HG02610 (cell line): ENCODE measurements around the gene FRS3.
"Not testable (repeated sequence)": the region's sequence is repeated elsewhere in the genome, so short reads cannot be mapped to it uniquely, and the experiment has no call there.

Experiments used
- ATAC-seq: cut with Tn5 transposase; IDR thresholded peaks from one replicate; pipeline ENCODE4 v1.9.1; 2021; ENCODE audit warnings: mild to moderate bottlenecking, moderate library complexity; ENCODE audit not compliant: unreplicated experiment

FRS3 gene

GRCh38 chr6:41770381-41771057 is 9.2 kb downstream of the FRS3 start:
- no peak for ATAC-seq

GRCh38 chr6:41769376-41769775 is 10.3 kb downstream of the FRS3 start:
- no peak for ATAC-seq

GRCh38 chr6:41768545-41769308 is 11.0 kb downstream of the FRS3 start:
- no peak for ATAC-seq

- ATAC-seq = no peak
Measured at GRCh38 chr6:41767112-41767833, 12.4 kb downstream of the FRS3 start.

- ATAC-seq = not testable (repeated sequence)
Measured at GRCh38 chr6:41766043-41766664, 13.5 kb downstream of the FRS3 start.

GRCh38 chr6:41763470-41763869 is 16.2 kb downstream of the FRS3 start:
- ATAC-seq = no peak

GRCh38 chr6:41759905-41760579 is 19.7 kb downstream of the FRS3 start:
- no peak for ATAC-seq

- no peak for ATAC-seq
Measured at GRCh38 chr6:41759106-41759904, 20.4 kb downstream of the FRS3 start.

GRCh38 chr6:41758641-41759035 is 21.1 kb downstream of the FRS3 start:
- no peak for ATAC-seq

GRCh38 chr6:41757931-41758640 is 21.6 kb downstream of the FRS3 start:
- ATAC-seq = no peak

GRCh38 chr6:41757271-41757670 is 22.4 kb downstream of the FRS3 start:
- no peak for ATAC-seq

- ATAC-seq = no peak
Measured at GRCh38 chr6:41756354-41756753, 23.3 kb downstream of the FRS3 start.

GRCh38 chr6:41755895-41756294 is 23.8 kb downstream of the FRS3 start:
- ATAC-seq = no peak

GRCh38 chr6:41750374-41750773 is 29.3 kb downstream of the FRS3 start:
- ATAC-seq = no peak

- no peak for ATAC-seq
Measured at GRCh38 chr6:41748542-41748941, 31.2 kb downstream of the FRS3 start.

- no peak for ATAC-seq
Measured at GRCh38 chr6:41748102-41748477, 31.6 kb downstream of the FRS3 start.

- ATAC-seq = no peak
Measured at GRCh38 chr6:41747256-41748101, 32.2 kb downstream of the FRS3 start, which contains the start of gene PGC. TSS of gene PGC (minus strand) at chr6:41747397. CDS start at chr6:41747334, 63 bp downstream.

- no peak for ATAC-seq
Measured at GRCh38 chr6:41746107-41746506, 33.6 kb downstream of the FRS3 start.
